Peyer's patch (tissue), 4 donors: ENCODE results near the gene SIL1.

Experiments
- CTCF ChIP-seq, 6 experiments: fragments of 450-650 bp in 4 of 6; fragments of 200-600 bp in 2 of 6; sonication (generic) in 1 of 6; IDR thresholded peaks; one replicate each; pipeline ENCODE4 v1.5.1; 2017 to 2019; ENCODE audit warnings: antibody characterized with exemption in 6 of 6, mild to moderate bottlenecking in 3 of 6, moderate library complexity in 1 of 6
- POLR2A ChIP-seq, 2 donors: fragments of 450-650 bp; IDR thresholded peaks; one replicate each; pipeline ENCODE4 v1.5.1; 2017; ENCODE audit warnings: antibody characterized with exemption in 2 of 2, mild to moderate bottlenecking in 2 of 2, moderate library complexity in 2 of 2

GRCh38 chr5:138951986-138952735 is 246.0 kb downstream of the SIL1 start:
- no peak for TF ChIP-seq POLR2A (IDR thresholded peaks at IDR 0.05)
- TF ChIP-seq CTCF (IDR thresholded peaks at IDR 0.05) = no peak
